PC-3 (cell line): ENCODE measurements around the gene IPP. TPM values are rescaled to one million over a fixed set of nuclear protein-coding genes. Genes with fewer than 3 reads are reported as not detected.

Experiments
- ATAC-seq: fragments of 200-7000 bp; cut with Tn5 transposase; 2 replicates; pipeline ENCODE4 v1.9.1; 2020; ENCODE audit warnings: mild to moderate bottlenecking, moderate library complexity
- BruUV-seq: library from RNA; stranded (reverse); fragments of 400-500 nt; replicated peaks from 2 replicates; lab custom pipeline; 2021; lab: Mats Ljungman, UMichigan
- CTCF ChIA-PET: fragments of 300-600 bp; sonication (Branson Sonifier 250); formaldehyde crosslinking; loops from one replicate; lab custom pipeline; 2022; ENCODE audit warnings: antibody characterized with exemption; lab: Charles Lee
- POLR2A ChIA-PET: fragments of 300-600 bp; sonication (Branson Sonifier 250); formaldehyde crosslinking; loops from one replicate; lab custom pipeline; 2022; ENCODE audit warnings: antibody characterized with exemption; ENCODE audit not compliant: unreplicated experiment; lab: Charles Lee
- DNase-seq: peaks from one replicate; pipeline ENCODE4 v3.0.0-alpha.2; 2015
- H2AFZ ChIP-seq: fragments of 300-600 bp; sonication (generic); 2 replicates; pipeline ENCODE4 v1.6.0; 2016; ENCODE audit warnings: antibody characterized with exemption, low read length
- H3F3A ChIP-seq: fragments of 300-600 bp; sonication (generic); one replicate; pipeline ENCODE4 v1.6.0; 2017; ENCODE audit warnings: antibody characterized with exemption, low read length, control low read depth, mild to moderate bottlenecking; ENCODE audit not compliant: unreplicated experiment
- H3K27ac ChIP-seq: fragments of 300-600 bp; sonication (generic); 2 replicates; pipeline ENCODE4 v1.5.1; 2016; ENCODE audit warnings: mild to moderate bottlenecking, low read length
- H3K27me3 ChIP-seq: fragments of 300-600 bp; sonication (generic); 2 replicates; pipeline ENCODE4 v1.6.1; 2016; ENCODE audit warnings: low read length, mixed read lengths
- H3K36me3 ChIP-seq: fragments of 300-600 bp; sonication (generic); 2 replicates; pipeline ENCODE4 v1.6.1; 2016; ENCODE audit warnings: low read depth, mixed run types, low read length, mixed read lengths
- H3K4me1 ChIP-seq: fragments of 300-600 bp; sonication (generic); 2 replicates; pipeline ENCODE4 v1.5.1; 2016; ENCODE audit warnings: low read length; ENCODE audit not compliant: insufficient read depth
- H3K4me2 ChIP-seq: fragments of 300-600 bp; sonication (generic); 2 replicates; pipeline ENCODE4 v1.6.0; 2016; ENCODE audit warnings: low read length
- H3K4me3 ChIP-seq: fragments of 300-600 bp; sonication (generic); 2 replicates; pipeline ENCODE4 v1.5.1; 2016; ENCODE audit warnings: mild to moderate bottlenecking, low read length, mixed read lengths
- H3K79me2 ChIP-seq: fragments of 300-600 bp; sonication (generic); 2 replicates; pipeline ENCODE4 v1.6.1; 2017; ENCODE audit warnings: low read length, mixed read lengths
- H3K9ac ChIP-seq: fragments of 300-600 bp; sonication (generic); 2 replicates; pipeline ENCODE4 v1.6.0; 2016; ENCODE audit warnings: mild to moderate bottlenecking, low read length
- H3K9me2 ChIP-seq: fragments of 300-600 bp; sonication (generic); replicated peaks from 2 replicates; pipeline ENCODE4 v1.6.1; 2016; ENCODE audit warnings: mixed run types, low read length, mixed read lengths
- H3K9me3 ChIP-seq: fragments of 300-600 bp; sonication (generic); 2 replicates; pipeline ENCODE4 v1.6.1; 2016; ENCODE audit warnings: low read length, mixed read lengths
- H4K20me1 ChIP-seq: fragments of 300-600 bp; sonication (generic); 2 replicates; pipeline ENCODE4 v1.6.1; 2016; ENCODE audit warnings: low read length, mixed read lengths
- CTCF ChIP-seq: fragments of 300-600 bp; sonication (generic); conservative IDR thresholded peaks from 2 replicates; pipeline ENCODE4 v1.5.1; 2017; ENCODE audit warnings: antibody characterized with exemption, low read depth, mild to moderate bottlenecking, low read length
- EZH2 ChIP-seq: fragments of 300-600 bp; sonication (generic); IDR thresholded peaks from one replicate; pipeline ENCODE4 v1.6.1; 2017; ENCODE audit warnings: antibody characterized with exemption, mild to moderate bottlenecking, low read length; ENCODE audit not compliant: unreplicated experiment
- EZH2phosphoT487 ChIP-seq: fragments of 300-600 bp; sonication (generic); IDR thresholded peaks from 2 replicates; pipeline ENCODE4 v1.6.1; 2018; ENCODE audit warnings: mild to moderate bottlenecking, antibody characterized with exemption, low read length, borderline replicate concordance
- intact Hi-C: fragments of 100-400 bp; cut with micrococcal nuclease; formaldehyde crosslinking; loops from 2 replicates; pipeline ENCODE4 v1.9.0; 2023
- total RNA-seq: library from RNA; depleted of rRNA; stranded (reverse); fragments of >200 nt; gene quantifications from 2 replicates; pipeline ENCODE4 v1.2.3, GENCODE V29; 2014

The IPP gene
- total RNA-seq, 1 experiment from 2014 or later = 6.6 TPM

DNA sequence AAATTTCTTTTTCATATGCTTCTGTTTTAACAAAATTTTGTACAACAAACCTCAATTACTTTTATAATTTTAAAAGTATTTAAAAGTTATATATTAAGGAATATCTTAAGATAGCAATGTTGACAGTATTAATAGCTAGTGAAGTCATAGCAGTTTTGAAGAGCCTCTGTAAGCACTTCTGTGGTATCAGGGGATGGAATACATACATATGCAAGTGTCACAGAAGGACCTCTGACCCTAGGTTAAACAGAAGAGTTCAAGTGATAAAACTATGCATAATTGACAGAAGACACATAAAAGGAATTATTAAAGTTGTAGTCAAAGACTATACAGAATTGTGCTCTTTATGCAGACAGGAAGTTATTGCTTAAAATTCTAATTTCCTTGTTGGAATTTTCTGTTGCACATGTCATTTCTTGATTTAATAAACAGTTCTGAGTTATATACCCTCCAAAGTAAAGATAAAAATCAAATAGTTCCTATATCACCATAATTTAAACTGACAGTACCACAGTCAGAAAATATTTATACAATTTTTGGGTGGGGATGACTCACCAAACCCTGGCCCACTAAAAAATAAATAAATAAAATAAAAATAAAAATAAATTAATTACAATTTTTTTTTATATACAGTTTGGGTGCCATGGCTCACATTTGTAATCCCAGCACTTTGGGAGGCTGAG is 27.1 kb downstream of the IPP start:
- Histone ChIP-seq H3K4me2 (no peak overlapping the region), H3K4me1 (no peaks in the 10 kb centered on the region), H3K27me3 (no peaks in the 10 kb centered on the region), H3K79me2 (no peaks in the 10 kb centered on the region), H3K27ac (no peak overlapping the region), H3K9me3 (no peaks in the 10 kb centered on the region), H3K9me2 (no peaks in the 10 kb centered on the region), H3K36me3 (no peaks in the 10 kb centered on the region), H2AFZ (no peak overlapping the region), H3K9ac (no peak overlapping the region), H3K4me3 (no peak overlapping the region), H4K20me1 (no peaks in the 10 kb centered on the region), H3F3A (no peaks in the 10 kb centered on the region)
- CTCF ChIA-PET = no interaction called here
- intact Hi-C loops = no loop called here
- POLR2A ChIA-PET = no interaction called here
- TF ChIP-seq EZH2phosphoT487 (no peak), EZH2 (no peak), CTCF (no peak)
- BruUV-seq = no TSS peak
- DNase-seq = no peak
- ATAC-seq = no peak

DNA sequence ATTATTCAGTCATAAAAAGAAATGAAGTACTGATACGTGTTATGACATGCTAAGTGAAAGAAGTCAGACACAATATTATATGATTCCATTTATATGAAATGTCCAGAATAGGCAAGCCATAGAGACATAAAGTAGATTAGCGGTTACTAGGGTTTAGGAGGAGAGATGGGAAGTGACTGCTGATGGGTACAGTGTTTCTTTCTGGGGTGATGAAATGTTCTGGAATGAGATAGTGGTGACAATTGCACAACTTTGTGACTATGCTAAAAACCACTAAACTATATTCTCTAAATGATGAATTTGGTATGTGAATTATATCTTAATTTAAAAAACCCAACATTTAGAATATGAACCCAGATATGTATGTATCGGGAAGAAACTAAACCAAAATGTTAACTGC is 27.6 kb downstream of the IPP start:
- ChIA-PET POLR2A (no interaction called here), CTCF (no interaction called here)
- no peak overlapping the region for H3K27ac ChIP-seq
- intact Hi-C loops = no loop called here
- H3K9ac ChIP-seq = no peak overlapping the region
- no peak for TF ChIP-seq EZH2
- no peak for TF ChIP-seq EZH2phosphoT487
- TF ChIP-seq CTCF = no peak
- DNase-seq = no peak
- H3K79me2 ChIP-seq = no peaks in the 10 kb centered on the region
- no peaks in the 10 kb centered on the region for H3K9me3 ChIP-seq
- H3K9me2 ChIP-seq = no peaks in the 10 kb centered on the region
- no peaks in the 10 kb centered on the region for H3K36me3 ChIP-seq
- no peak overlapping the region for H3K4me2 ChIP-seq
- no peak overlapping the region for H3K4me3 ChIP-seq
- H4K20me1 ChIP-seq = no peaks in the 10 kb centered on the region
- no peaks in the 10 kb centered on the region for H3K27me3 ChIP-seq
- ATAC-seq = no peak
- BruUV-seq = no TSS peak
- H2AFZ ChIP-seq = no peak overlapping the region
- H3K4me1 ChIP-seq = no peaks in the 10 kb centered on the region
- no peaks in the 10 kb centered on the region for H3F3A ChIP-seq

DNA sequence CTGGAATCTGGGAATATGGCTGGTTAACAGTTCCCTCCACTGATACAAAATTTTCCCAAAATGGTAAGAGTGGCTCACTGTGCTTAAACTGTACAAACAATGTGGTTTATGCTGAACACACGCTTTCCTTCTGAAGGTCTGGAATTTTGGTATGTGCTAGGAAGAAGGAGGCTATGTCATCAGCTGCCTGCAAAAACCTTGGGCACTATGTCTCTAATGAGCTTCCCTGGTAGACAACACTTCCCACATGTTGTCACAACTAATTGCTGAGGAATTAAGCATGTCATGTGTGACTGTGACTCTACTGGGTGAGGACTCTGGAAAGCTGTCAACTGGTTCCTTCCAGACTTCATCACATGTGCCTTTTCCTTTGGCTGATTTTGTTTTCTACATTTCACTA is 29.2 kb downstream of the IPP start:
- Histone ChIP-seq H3K9me3 (no peaks in the 10 kb centered on the region), H3K4me3 (no peak overlapping the region), H3F3A (no peaks in the 10 kb centered on the region), H3K4me1 (no peaks in the 10 kb centered on the region), H3K27ac (no peak overlapping the region), H3K4me2 (no peak overlapping the region), H3K9me2 (no peaks in the 10 kb centered on the region), H2AFZ (no peak overlapping the region), H3K79me2 (no peaks in the 10 kb centered on the region), H3K36me3 (no peaks in the 10 kb centered on the region), H4K20me1 (no peaks in the 10 kb centered on the region), H3K27me3 (no peaks in the 10 kb centered on the region), H3K9ac (no peak overlapping the region)
- intact Hi-C loops = no loop called here
- TF ChIP-seq EZH2phosphoT487 = no peak
- no peak for TF ChIP-seq CTCF
- no peak for TF ChIP-seq EZH2
- CTCF ChIA-PET = no interaction called here
- DNase-seq (no peak), ATAC-seq (no peak)
- BruUV-seq = no TSS peak
- POLR2A ChIA-PET = no interaction called here
